GM18870 (cell line): ENCODE measurements around the gene TRIM44.
"Not testable (repeated sequence)": the region's sequence is repeated elsewhere in the genome, so short reads cannot be mapped to it uniquely, and the experiment has no call there.

ENCODE experiments used
- ATAC-seq: cut with Tn5 transposase; IDR thresholded peaks from one replicate; pipeline ENCODE4 v1.9.1; 2021; ENCODE audit warnings: moderate library complexity; ENCODE audit not compliant: unreplicated experiment

Gene TRIM44

GRCh38 chr11:35632301-35632700, 30.3 kb upstream of the TRIM44 start:
- ATAC-seq, result no peak

DNA sequence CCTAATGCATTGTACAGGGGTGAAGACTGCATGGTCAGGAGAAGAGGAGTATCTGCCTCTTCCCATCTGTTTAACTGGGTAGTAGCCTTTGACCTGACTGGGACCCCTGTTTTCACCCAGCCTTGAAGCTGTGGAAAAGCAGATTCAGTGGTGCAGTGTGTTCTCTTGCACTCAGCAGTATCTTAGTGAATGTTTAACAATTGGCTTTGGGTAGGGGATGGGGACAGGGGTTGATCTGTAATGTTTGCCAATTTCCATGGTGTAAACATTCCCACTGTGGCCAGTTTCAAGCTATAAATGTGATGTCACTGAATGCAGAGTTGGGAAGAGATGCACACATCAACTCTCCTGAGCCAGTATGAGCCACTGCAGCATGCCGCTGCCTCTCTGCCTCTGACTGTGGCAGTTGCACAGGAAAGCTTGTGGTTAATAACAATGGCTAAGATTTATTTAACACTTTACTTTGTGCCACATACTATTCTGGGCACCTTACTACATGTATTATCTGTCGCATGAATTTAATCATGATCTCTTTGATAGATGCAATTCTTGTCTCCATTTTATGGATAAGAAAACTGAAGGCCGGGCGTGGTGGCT, 28.6 kb upstream of the TRIM44 start:
- no peak for ATAC-seq

DNA sequence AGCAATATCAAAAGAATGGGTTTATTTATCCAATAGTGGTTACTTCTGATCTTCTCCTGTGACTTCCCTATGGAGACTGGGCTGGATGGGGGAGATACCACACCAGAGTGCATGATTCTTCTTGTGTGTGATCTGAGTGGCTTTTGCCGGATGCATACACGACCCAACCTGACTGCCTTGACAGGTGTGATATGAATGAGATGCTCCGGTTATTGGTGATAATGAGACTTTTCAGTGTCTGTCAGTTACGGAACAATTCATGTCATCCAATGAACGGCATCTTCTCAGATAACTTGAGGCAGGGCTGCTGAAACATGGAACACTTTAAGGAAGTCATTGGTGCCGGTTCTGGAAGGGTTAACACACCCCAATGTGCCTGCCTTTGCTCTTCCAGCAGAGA, 26.6 kb upstream of the TRIM44 start:
- ATAC-seq, result no peak

- no peak for ATAC-seq
Measured at GRCh38 chr11:35639591-35640179, 22.9 kb upstream of the TRIM44 start.

DNA sequence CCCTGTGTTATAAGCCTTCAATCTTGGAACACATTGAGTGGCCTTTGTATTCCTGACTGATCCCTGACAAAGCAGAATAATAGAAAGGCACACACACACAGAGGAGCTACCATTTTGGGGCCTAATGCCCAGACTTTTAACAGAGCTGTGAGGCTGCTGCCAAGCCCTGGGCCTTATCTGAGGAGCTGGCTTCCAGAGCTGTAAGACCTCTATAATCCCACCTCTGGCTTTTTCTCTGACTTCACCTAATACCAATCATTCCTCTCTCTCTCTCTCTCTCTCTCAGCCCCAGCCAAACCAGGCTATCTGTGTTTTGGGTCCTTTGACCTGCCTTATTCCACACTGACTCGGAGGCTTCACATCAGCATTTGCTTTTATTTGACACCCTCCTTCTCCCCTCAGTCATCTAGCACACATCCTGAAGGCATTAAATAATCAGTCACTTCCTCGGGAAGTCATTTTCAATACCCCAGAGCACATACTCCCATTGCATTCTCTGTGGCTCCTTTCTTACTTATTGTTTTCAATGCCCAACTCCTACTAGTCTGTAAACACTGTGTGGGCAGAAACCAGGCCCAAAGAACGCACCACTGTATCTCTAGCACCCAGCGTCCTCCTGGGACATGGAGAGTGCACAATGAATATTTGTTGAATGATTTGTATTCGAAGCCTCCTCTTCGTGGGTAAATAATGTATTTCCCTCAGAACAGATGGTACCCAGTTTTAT, 21.2 kb upstream of the TRIM44 start:
- no peak for ATAC-seq

DNA sequence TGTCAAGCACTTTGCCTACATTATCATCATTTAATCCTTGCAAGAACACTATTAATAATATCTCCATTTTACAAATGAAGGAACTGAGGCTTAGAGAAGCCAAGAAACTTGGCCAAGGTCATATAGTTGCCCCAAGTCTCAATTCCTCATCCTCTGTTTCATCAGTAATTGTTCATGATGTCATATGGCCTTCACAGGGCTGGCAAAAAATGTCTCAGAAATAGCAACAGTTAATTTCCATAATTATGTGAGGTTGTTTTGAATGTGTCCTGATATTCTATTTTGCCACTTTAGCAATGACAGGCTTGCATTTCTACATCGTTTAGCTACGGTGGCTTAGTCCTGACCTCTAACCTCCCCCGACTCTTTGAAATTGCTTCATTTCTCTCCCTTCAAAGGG, 20.6 kb upstream of the TRIM44 start:
- no peak for ATAC-seq

GRCh38 chr11:35647421-35648093, 15.0 kb upstream of the TRIM44 start:
- no peak for ATAC-seq

GRCh38 chr11:35650006-35650405, 12.6 kb upstream of the TRIM44 start:
- ATAC-seq, result no peak

DNA sequence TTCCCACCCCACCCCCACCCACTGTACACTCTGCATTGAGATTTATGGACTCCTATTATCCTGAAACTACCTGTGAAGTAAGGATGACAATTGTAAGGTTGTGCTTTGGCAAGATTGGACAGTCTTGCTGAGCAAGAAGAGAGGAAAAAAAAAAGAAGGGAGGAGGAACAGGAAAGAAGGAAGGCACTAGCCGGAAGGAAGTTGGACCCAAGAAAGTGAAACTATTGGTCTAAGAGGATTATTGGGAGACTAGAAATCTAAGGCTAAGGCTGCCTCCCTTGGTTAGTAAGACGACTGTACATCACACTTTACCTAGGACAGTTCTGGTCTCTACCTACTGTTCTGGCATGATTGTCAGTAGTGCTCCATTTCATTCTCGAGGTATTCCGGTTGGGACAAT, 12.1 kb upstream of the TRIM44 start:
- no peak for ATAC-seq

- ATAC-seq, result no peak
Measured at GRCh38 chr11:35651263-35651662, 11.3 kb upstream of the TRIM44 start.

GRCh38 chr11:35652786-35653185, 9.8 kb upstream of the TRIM44 start:
- ATAC-seq, result not testable (repeated sequence)

DNA sequence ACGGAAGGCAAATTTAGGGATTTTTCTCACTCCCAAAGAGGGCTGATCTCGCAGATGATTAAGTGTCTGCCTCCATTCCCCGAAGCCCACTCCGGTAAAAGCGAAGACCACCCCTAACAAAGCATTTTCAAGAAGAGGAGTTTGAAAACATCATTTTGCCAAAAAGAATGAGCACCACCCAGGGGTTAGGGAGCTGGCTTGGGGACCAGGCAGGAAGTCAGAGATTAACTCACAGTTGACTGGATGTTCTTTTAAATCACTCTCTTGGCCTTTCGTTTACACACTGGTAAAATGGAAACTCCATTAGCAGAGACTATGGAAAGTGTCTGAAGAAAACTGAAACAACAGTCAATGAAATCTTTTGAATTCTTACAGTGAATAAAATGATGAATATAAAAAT, 7.9 kb upstream of the TRIM44 start:
- ATAC-seq, result no peak

DNA sequence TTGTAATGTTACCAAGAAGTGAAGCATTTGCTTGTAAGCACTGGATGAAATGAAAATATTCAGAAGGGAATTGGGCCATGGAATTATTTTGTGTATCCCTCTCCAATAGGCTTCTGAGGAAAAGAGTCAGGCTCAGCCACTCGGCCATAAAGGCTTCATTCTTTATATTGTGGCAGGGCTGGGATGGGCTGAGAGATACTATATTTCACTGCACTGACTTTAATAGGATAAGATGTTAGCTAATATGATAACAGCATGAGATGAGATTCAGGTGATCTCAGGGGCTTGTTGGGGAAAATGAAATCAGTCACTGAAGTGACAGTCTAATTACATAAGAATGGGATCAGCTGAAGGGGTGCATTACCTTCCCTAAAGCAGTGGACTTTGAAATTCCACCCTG, 7.3 kb upstream of the TRIM44 start:
- no peak for ATAC-seq

GRCh38 chr11:35655856-35656255, 6.7 kb upstream of the TRIM44 start:
- ATAC-seq, result no peak

DNA sequence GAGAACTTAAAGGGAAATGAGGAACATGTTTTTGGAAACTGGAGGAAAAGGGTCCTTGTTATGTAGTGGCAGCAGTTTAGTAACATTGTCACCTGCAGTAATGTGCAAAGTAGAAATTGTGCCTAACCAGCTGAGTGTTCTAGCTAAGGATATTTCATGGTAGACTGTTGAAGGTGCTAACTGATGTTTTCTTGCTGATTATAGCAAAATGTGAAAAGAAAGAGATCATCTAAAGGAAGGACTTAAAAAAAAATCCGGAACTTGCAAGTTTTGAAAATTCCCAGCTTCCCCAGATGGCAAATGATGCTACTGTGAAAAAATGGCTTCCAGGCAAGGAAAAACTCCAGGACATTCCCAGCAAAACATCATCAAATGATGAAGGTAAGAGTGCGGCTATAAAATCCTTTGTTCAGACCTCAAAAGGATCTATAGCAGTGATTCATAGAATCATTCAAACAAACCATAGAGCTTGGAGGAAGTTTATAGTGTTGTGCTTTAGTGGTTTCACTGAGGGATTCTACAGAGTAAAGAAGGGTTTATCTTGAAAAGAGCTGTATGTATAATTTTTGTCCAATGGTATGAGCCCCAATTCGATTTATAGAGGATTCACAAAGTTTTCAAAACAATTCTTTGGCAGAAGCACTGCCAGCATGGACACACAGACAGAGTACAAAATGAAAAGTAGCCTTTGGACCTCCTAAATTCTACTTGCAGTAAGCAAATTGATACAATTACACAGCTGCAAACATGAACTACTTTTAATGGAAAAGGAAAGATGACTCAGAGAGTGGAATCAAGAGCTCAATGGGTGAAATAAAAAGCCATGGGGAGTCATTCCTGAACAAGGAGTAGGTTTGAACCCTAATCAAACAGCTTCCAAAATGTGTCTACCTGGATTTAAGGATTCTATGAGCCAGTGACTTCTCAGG, 4.3 kb upstream of the TRIM44 start:
- no peak for ATAC-seq

DNA sequence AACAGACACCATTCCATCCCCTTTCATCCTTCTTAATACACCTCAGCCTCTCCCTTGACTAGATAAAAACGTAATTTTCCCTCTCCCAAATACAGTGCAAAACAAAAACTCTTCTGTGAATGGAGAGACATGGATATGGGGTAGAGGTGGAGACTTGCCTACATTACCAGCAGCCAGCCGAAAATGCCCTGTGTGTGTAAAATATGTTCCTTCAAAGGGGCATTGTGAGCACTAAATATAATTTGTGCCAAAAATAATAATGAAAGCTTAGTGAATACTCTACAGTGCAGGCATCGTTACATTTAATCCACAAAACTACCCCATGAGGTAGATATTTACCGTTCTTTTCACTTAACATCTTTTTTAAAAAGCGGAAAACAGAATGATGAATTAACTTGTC, 1.0 kb upstream of the TRIM44 start:
- no peak for ATAC-seq

GRCh38 chr11:35662061-35662648, 420 bp upstream of the TRIM44 start:
- ATAC-seq, result peak; percentile 25

GRCh38 chr11:35663408-35663702, 780 bp downstream of the TRIM44 start:
- ATAC-seq, result no peak

GRCh38 chr11:35664977-35665441, 2.4 kb downstream of the TRIM44 start:
- no peak for ATAC-seq

GRCh38 chr11:35667257-35667656, 4.7 kb downstream of the TRIM44 start:
- ATAC-seq, result no peak

- ATAC-seq, result not testable (repeated sequence)
Measured at GRCh38 chr11:35668350-35668749, 5.8 kb downstream of the TRIM44 start.
